ENCODE data around the gene IFITM5. TPM values are rescaled to one million over a fixed set of nuclear protein-coding genes. Genes with fewer than 3 reads are reported as not detected.
A peak's percentile ranks its signal among the peaks of the same experiment; 100 is the strongest.

IFITM5 gene
- total RNA-seq, 1 experiment from 2014 or later = not detected

- H4K20me1 ChIP-seq (ENCODE audit: control insufficient read depth, insufficient read depth, insufficient read length) = no peaks in the 10 kb centered on the region
- peak; percentile 23 for DNase-seq
- no peak overlapping the region for H2BK20ac ChIP-seq (ENCODE audit: low read depth, low read length, poor library complexity, severe bottlenecking)
- no peak overlapping the region for H2BK12ac ChIP-seq (ENCODE audit: insufficient read length, low read depth, low read length)
- H3K14ac ChIP-seq (ENCODE audit: insufficient read depth, low read length) = no peak overlapping the region
- no peak overlapping the region for H3T11ph ChIP-seq (ENCODE audit: low read length)
- no peaks in the 10 kb centered on the region for H3K27me3 ChIP-seq (ENCODE audit: insufficient read depth, low read length)
- H3K23ac ChIP-seq (ENCODE audit: insufficient read length, low read depth, low read length) = no peak overlapping the region
- no peaks in the 10 kb centered on the region for H3K79me2 ChIP-seq (ENCODE audit: insufficient read depth, low read length)
- H4K5ac ChIP-seq (ENCODE audit: insufficient read length, low read depth, low read length) = no peak overlapping the region
- H3K23me2 ChIP-seq (ENCODE audit: insufficient read length, low read depth, low read length, poor library complexity, severe bottlenecking) = no peaks in the 10 kb centered on the region
- Mint-ChIP-seq H3K27me3 (ENCODE audit: low read depth) (peaks cover 3% of the 10 kb centered on the region), H3K27ac (peak overlapping the region in 1 of 3 experiments; percentile 48; a peak in 1 of 7 replicates), H3K36me3 (ENCODE audit: insufficient read depth in 1 of 3, low read depth in 3 of 3) (peaks cover 4 to 38% (median 11%) of the 10 kb centered on the region in 3 experiments; a peak in 6 of 7 replicates), H3K4me3 (no peak overlapping the region), H3K9me3 (peaks cover 21 to 25% of the 10 kb centered on the region in 2 experiments), H3K4me1 (peaks cover 36 to 44% of the 10 kb centered on the region in 2 experiments)
- no peak overlapping the region for H3K18ac ChIP-seq (ENCODE audit: insufficient read length, low read depth, low read length)
- H3K79me1 ChIP-seq (ENCODE audit: insufficient read depth, low read depth, low read length, poor library complexity, severe bottlenecking) = no peaks in the 10 kb centered on the region
- H3K9ac ChIP-seq (ENCODE audit: extremely low read depth, insufficient read length, low read length) = no peak overlapping the region
- peaks cover 12% of the 10 kb centered on the region; the same call in 1 of the 2 replicates for H3K4me1 ChIP-seq (ENCODE audit: insufficient read depth, low read length)
- no peak overlapping the region for H3K4me2 ChIP-seq (ENCODE audit: insufficient read depth, insufficient read length, low read length)
- WGBS (ENCODE audit: extremely low coverage, insufficient read length, low lambda C conversion rate) = no CpG with 5 or more reads among the region's 23 CpGs
- TF ChIP-seq CTCF (conservative IDR thresholded peaks at IDR 0.05) = no peak
- H2AK5ac ChIP-seq (ENCODE audit: insufficient read length, low read length) = no peak overlapping the region
- no peak overlapping the region for H4K91ac ChIP-seq (ENCODE audit: insufficient read length, low read depth, low read length)
- H4K8ac ChIP-seq (replicated peaks; ENCODE audit: insufficient read length, low read depth, low read length) = no peak overlapping the region
- H3K4ac ChIP-seq (ENCODE audit: low read depth, low read length) = no peak overlapping the region
- H2BK120ac ChIP-seq (ENCODE audit: low read depth, low read length, poor library complexity, severe bottlenecking) = no peak overlapping the region
- no peak overlapping the region for H2BK5ac ChIP-seq (ENCODE audit: insufficient read length, low read length)
- no peak overlapping the region for H3K56ac ChIP-seq (ENCODE audit: insufficient read length, low read depth, low read length)
- H3K27ac ChIP-seq (ENCODE audit: insufficient read length, low read depth, low read length) = no peak overlapping the region
- no peak overlapping the region for H2AFZ ChIP-seq (ENCODE audit: low read length)
- H2BK15ac ChIP-seq (ENCODE audit: low read depth, low read length) = no peak overlapping the region
- no peaks in the 10 kb centered on the region for H3K9me3 ChIP-seq (ENCODE audit: control insufficient read depth, low read depth, low read length)
Measured at GRCh38 chr11:332651-333480, 33.5 kb upstream of the IFITM5 start.
